GM18505 (cell line): ENCODE results near the gene PPP1R3A.

Source experiments
- ATAC-seq: cut with Tn5 transposase; IDR thresholded peaks from one replicate; pipeline ENCODE4 v1.9.1; 2021; ENCODE audit not compliant: unreplicated experiment
- POLR2A ChIP-seq: IDR thresholded peaks from 4 replicates; pipeline ENCODE4 v1.6.1; 2011; ENCODE audit warnings: borderline replicate concordance; ENCODE audit not compliant: insufficient read depth, insufficient read length; ENCODE audit errors: extremely low read depth

Gene PPP1R3A

DNA sequence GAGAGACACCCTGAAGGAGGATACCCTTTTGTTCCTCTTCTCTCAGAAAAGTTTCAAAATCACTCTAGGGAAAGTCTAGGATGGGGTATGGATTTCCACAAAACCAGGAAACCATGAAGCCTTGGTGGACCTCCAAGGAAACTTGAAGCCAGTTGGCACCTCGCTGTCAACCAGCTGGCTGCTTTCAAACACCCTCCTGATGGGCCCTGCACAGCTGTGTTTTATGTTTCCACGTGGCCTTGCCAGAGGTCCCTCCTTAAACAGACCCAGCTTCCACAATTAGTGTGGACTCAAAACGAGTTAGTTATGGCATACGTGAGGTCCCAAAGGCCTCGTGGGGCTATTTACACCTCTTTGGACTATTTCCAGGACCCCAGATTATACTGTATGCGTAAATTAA, 5.9 kb downstream of the PPP1R3A start:
- no peak for ATAC-seq
- no peak for TF ChIP-seq POLR2A

GRCh38 chr7:113907617-113908016, 11.2 kb downstream of the PPP1R3A start:
- no peak for ATAC-seq
- no peak for TF ChIP-seq POLR2A

DNA sequence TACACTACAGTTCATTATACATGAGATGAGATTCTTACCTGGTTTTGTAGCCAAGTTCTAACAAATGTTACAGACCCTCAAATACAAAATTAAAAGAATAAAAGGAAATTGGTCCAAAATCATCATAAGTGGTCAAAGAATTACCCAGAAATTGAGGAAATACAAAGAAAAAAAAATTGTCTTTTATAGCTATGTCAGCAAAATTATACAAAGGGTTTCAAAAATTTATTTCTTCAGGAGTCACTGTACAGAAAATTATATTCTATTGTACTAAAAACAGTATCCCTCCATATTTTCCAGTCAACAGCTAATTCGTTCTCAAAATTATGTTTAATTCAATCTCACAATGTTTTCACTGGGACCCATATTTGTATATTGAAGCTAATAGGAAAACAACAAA, 14.3 kb downstream of the PPP1R3A start:
- no peak for ATAC-seq
- TF ChIP-seq POLR2A: no peak

DNA sequence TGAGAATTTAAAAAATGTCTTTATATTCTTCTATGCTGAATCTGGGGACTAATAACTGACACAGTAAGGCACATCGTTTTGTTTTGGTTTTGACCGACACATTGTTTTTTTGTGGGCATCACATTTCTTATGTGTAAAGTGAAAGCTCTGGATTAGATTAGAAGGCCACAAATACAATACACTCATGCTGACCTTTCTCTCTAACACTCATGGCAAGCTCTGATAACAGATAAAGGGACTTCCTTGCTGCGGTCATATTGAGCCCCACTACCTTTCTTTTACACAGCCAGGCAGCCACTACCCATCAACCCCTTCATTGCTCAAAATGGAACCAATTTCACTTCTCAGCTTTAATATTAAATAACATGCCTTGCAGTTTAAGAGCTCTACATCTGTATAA, 26.0 kb downstream of the PPP1R3A start:
- TF ChIP-seq POLR2A: no peak
- ATAC-seq: no peak

DNA sequence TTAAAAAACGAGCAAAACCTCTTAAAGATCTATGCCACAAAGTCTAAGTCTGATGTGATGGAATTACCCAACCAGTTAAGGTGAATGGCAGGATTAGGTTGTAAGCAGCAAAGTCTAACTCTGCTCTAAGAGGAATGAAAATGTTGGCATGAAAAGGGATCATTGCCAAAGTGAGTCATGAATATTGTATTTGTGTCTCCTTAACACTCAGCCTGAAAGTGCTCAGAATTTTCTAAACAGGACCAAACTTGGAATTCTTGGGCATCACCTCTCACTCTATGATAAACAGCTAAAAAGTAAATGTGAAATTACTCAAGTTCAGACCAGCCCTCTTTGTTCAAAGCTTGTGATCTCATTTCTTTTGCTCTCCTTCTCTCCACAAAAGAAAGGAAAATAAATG, 27.0 kb downstream of the PPP1R3A start:
- TF ChIP-seq POLR2A: no peak
- ATAC-seq: no peak

GRCh38 chr7:113891031-113891350, 27.8 kb downstream of the PPP1R3A start:
- TF ChIP-seq POLR2A: no peak
- no peak for ATAC-seq

- ATAC-seq: no peak
- no peak for TF ChIP-seq POLR2A
Measured at GRCh38 chr7:113890331-113891030, 28.3 kb downstream of the PPP1R3A start.

DNA sequence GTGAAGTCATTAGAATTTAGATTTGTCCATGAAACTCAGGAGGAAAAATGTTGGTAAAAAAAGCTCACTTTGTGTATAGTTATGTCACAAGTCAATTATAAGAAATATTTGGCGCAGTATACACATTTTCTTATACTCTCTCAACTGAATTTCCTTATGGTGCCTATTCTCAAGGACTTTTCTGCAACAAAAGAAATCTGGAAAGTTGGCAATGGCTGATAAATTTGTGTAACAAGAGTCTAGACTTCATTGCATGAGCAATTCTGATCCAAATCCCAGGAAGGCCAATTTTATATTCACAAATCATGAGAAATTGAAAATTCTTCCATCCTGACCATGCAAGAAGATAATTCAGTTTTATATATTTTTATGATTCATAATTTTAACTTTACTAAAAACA, 35.7 kb downstream of the PPP1R3A start:
- ATAC-seq: no peak
- no peak for TF ChIP-seq POLR2A

DNA sequence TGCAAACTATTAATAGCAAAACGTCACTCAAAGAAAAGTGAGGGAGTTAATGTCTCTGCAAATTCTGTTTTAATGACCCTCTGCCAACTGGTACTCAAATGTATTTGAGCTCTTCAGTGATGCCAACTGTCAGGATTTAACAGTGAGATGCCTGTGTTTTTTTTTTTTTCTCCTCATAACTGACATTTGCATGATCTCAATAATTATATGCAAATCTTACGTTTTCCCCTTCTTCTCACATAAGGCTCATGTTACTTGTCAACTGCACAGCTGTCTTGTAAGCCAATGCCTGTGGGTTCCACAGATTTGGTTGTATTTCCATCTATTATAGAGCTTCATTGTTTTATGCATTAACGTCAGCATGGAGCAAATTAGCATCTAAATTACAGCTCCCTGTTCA, 38.2 kb downstream of the PPP1R3A start:
- no peak for ATAC-seq
- TF ChIP-seq POLR2A: no peak

DNA sequence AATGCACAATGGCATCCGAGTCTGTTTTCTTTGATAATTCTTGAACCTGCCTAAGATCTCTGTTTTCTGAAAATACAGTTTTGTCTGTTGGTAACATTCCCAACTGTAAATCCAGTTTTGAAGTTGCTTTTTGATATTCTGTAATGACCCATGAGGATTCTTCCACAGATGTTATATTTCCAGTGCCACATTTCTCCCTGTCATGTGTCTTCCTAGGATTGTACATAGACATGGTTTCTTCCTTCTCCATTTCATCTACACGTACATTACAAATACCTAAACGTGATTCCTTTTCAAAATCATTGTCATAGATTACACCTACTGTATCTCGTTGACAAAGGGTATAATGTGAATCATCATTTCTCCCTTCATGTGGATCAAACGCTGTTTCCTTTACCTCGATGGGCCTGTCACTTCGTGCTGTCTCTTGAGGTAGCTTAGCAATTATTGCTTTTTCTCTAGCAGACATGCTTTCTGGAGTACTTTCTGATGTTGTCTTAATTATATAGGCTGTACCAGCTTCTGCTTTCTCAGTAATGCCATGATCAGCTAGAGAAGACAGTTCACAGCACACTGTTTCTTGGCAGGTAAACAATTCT, 40.3 kb downstream of the PPP1R3A start:
- TF ChIP-seq POLR2A: no peak
- ATAC-seq: no peak

DNA sequence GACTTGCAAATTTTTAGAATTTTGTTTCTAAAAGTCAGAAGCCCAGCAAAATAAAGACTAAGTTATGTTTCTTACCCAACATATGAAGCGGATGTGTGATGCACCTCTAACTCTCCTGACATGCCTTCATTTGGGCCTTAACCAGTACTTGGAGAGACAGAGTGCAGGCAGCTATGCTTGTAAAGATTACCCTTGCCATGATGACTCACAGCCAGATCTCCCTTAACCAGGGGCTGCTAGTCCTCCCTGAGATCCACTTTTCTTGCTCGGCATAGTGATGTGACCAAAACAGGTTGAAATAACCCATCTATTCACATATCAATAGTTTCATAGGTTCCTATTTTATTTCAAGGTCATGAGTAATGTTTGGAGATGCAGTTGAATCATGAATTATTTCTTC, 43.6 kb downstream of the PPP1R3A start:
- no peak for TF ChIP-seq POLR2A
- ATAC-seq: no peak

DNA sequence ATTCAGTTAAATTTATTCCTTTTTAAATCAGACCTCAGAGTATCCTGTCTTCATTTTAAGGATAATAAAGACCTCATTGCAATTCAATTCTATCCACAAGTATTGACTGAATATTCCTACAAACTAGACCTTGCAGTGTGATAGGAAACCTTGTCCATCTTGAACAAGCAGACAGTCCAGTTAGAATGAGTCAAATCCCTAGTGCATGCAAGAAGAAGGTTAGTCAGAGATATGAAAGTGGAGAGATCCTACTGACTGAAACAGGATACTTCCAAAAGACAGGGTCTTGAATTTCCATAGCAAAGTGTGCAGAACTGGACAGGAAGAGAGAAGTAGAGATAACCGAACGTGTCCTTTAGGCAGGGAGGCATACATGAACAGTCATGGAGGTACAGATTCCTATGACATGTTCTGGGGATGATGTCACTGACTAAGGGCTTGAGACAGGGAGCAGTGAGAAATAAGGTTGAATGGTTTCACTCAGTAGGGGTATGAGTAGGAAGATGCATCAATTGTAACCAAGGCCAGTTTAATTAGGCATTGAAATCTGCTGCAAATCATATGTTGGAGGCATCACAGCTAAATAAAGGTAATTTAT, 45.2 kb downstream of the PPP1R3A start:
- no peak for TF ChIP-seq POLR2A
- ATAC-seq: no peak

- no peak for ATAC-seq
- TF ChIP-seq POLR2A: no peak
Measured at GRCh38 chr7:113872981-113873380, 45.8 kb downstream of the PPP1R3A start.

DNA sequence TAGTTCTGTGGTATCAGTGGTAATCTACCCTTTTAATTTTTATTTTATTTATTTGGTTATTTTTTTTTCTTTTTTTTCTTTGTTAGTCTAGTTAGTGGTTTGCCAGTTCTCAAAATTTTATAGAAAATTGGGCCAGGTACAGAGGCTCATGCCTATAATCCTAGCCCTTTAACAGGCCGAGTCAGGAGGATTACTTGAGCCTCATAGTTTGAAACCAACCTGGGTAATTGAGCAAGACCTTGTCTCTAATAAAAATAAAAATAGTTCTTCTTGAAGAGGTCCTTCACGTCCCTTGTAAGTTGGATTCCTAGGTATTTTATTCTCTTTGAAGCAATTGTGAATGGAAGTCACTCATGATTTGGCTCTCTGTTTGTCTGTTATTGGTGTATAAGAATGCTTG, 51.5 kb downstream of the PPP1R3A start:
- TF ChIP-seq POLR2A: no peak
- no peak for ATAC-seq

GRCh38 chr7:113856010-113856409, 62.8 kb downstream of the PPP1R3A start:
- ATAC-seq: no peak
- TF ChIP-seq POLR2A: no peak

DNA sequence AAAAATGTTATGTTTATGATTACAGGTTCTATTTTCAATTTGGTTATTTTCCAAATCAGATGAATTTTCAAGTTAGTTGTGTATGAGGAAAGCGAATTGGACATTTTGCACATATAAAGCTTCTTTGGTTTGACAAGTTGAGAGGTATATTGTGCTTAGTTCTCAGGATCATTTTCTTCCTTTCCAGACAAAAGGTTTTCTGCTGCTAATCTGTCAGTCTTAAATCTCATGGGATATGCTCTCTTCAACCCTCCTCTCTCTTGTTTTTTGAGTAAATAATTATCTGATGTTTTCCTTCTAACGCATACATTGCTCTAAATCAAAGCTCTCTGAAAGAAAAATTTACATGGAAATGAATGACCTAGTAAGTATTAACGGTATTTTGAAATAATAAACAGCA, 77.9 kb downstream of the PPP1R3A start:
- TF ChIP-seq POLR2A: no peak
- no peak for ATAC-seq

- no peak for ATAC-seq
- TF ChIP-seq POLR2A: no peak
Measured at GRCh38 chr7:113835367-113835766, 83.4 kb downstream of the PPP1R3A start.
